Thymus (tissue), 11 donors: ENCODE data around the gene DNER. TPM values are rescaled to one million over a fixed set of nuclear protein-coding genes. Genes with fewer than 3 reads are reported as not detected.

ENCODE experiments used
- DNase-seq, 9 donors: peaks; one replicate each; pipeline ENCODE4 v3.0.0-alpha.2; 2013; ENCODE audit warnings: low spot score in 9 of 9, low read depth in 6 of 9, missing footprints in 1 of 9
- H3K27ac ChIP-seq, 2 donors: one replicate each; pipeline ENCODE4 v1.5.1; 2013; ENCODE audit warnings: control low read depth in 1 of 2, low read depth in 1 of 2, low read length in 1 of 2, mild to moderate bottlenecking in 1 of 2, moderate library complexity in 1 of 2
- H3K27me3 ChIP-seq, 2 donors: one replicate each; pipeline ENCODE4 v1.5.1; 2013; ENCODE audit warnings: low read length in 1 of 2; ENCODE audit not compliant: control insufficient read depth in 2 of 2, insufficient read depth in 1 of 2
- H3K36me3 ChIP-seq, 2 donors: one replicate each; pipeline ENCODE4 v1.5.1; 2013; ENCODE audit warnings: low read length in 1 of 2, mild to moderate bottlenecking in 1 of 2, moderate library complexity in 1 of 2; ENCODE audit not compliant: control insufficient read depth in 2 of 2, insufficient read depth in 2 of 2
- H3K4me1 ChIP-seq, 2 donors: one replicate each; pipeline ENCODE4 v1.5.1; 2013; ENCODE audit warnings: low read length in 2 of 2; ENCODE audit not compliant: control insufficient read depth in 2 of 2, insufficient read depth in 2 of 2
- H3K4me3 ChIP-seq, 2 donors: one replicate each; pipeline ENCODE4 v1.5.1; 2013; ENCODE audit warnings: low read length in 2 of 2, control low read depth in 1 of 2, mild to moderate bottlenecking in 1 of 2
- H3K9me3 ChIP-seq, 2 donors: one replicate each; pipeline ENCODE4 v1.5.1; 2013; ENCODE audit warnings: low read length in 1 of 2, mild to moderate bottlenecking in 1 of 2; ENCODE audit not compliant: control insufficient read depth in 2 of 2, insufficient read depth in 1 of 2
- WGBS: extraction: QIAGEN DNeasy Blood & Tissue Kit; methylation state at CpG from one replicate; pipeline ENCODE4 v1.1.7; 2013; 5-methylcytosine and 5-hydroxymethylcytosine counted together
- polyA plus RNA-seq: library from polyadenylated mRNA; stranded (reverse); fragments of 200-250 nt; gene quantifications from one replicate; pipeline ENCODE4 v1.2.3, GENCODE V29; 2013
- total RNA-seq: library from RNA; stranded (reverse); fragments of 120-200 nt; gene quantifications from one replicate; pipeline ENCODE4 v1.2.4, GENCODE V29; 2013
- donor health status: healthy.

Gene DNER
- total and polyA plus RNA-seq, 2 donors: 0.09 to 0.59 TPM

DNA sequence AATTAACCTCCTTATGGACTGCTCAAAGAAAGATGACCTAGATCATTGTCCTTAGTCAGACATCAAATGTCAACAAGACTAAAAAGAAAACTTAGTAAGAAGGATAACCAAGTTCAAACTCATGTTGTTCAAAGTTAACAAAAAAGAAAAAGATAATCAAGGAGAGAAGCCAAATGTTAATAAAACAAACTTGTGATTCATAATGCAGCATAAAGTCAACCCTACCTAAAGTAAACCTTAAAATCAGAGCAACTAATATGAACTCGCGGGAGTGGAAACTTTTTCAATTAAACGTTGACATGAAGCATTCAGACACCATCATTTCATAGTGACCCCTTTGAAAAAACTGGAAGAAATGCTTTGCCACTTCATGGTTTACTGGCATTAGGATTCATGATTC is 52.9 kb downstream of the DNER start:
- no peak for DNase-seq
- Histone ChIP-seq H3K4me3 (no peak overlapping the region), H3K9me3 (no peaks in the 10 kb centered on the region), H3K36me3 (no peaks in the 10 kb centered on the region), H3K4me1 (no peaks in the 10 kb centered on the region), H3K27ac (no peak overlapping the region), H3K27me3 (no peaks in the 10 kb centered on the region)
- WGBS: 95% methylated on average over 3 of the region's 3 CpGs

- no peaks in the 10 kb centered on the region for H3K4me1 ChIP-seq
- H3K27me3 ChIP-seq: no peaks in the 10 kb centered on the region
- no peak overlapping the region for H3K4me3 ChIP-seq
- H3K9me3 ChIP-seq: no peaks in the 10 kb centered on the region
- H3K36me3 ChIP-seq: no peaks in the 10 kb centered on the region
- H3K27ac ChIP-seq: no peak overlapping the region
- DNase-seq: no peak
Observed at GRCh38 chr2:229660951-229661350, 53.4 kb downstream of the DNER start.

GRCh38 chr2:229660391-229660790 is 54.0 kb downstream of the DNER start:
- no peaks in the 10 kb centered on the region for H3K36me3 ChIP-seq
- H3K27ac ChIP-seq: no peak overlapping the region

GRCh38 chr2:229658004-229658403 is 56.4 kb downstream of the DNER start:
- no peaks in the 10 kb centered on the region for H3K4me1 ChIP-seq
- no peaks in the 10 kb centered on the region for H3K9me3 ChIP-seq
- H3K4me3 ChIP-seq: no peak overlapping the region
- WGBS: 96% methylated on average over 4 of the region's 4 CpGs
- H3K27ac ChIP-seq: no peak overlapping the region
- H3K36me3 ChIP-seq: no peaks in the 10 kb centered on the region
- no peak for DNase-seq
- H3K27me3 ChIP-seq: no peaks in the 10 kb centered on the region

More at GRCh38 chr2:229660391-229660790, 54.0 kb downstream of the DNER start:
- DNase-seq: no peak
- no peaks in the 10 kb centered on the region for H3K27me3 ChIP-seq
- no peaks in the 10 kb centered on the region for H3K4me1 ChIP-seq
- H3K9me3 ChIP-seq: no peaks in the 10 kb centered on the region
- no peak overlapping the region for H3K4me3 ChIP-seq

- no peak overlapping the region for H3K27ac ChIP-seq
- no peak for DNase-seq
- no peaks in the 10 kb centered on the region for H3K9me3 ChIP-seq
- no peaks in the 10 kb centered on the region for H3K27me3 ChIP-seq
- 95% methylated on average over 3 of the region's 3 CpGs for WGBS
- no peaks in the 10 kb centered on the region for H3K4me1 ChIP-seq
- no peaks in the 10 kb centered on the region for H3K36me3 ChIP-seq
- no peak overlapping the region for H3K4me3 ChIP-seq
Observed at GRCh38 chr2:229654437-229654836, 59.9 kb downstream of the DNER start.

- no peaks in the 10 kb centered on the region for H3K27me3 ChIP-seq
- no peaks in the 10 kb centered on the region for H3K4me1 ChIP-seq
- H3K9me3 ChIP-seq: no peaks in the 10 kb centered on the region
- H3K4me3 ChIP-seq: no peak overlapping the region
- H3K36me3 ChIP-seq: no peaks in the 10 kb centered on the region
- H3K27ac ChIP-seq: no peak overlapping the region
- DNase-seq: no peak
- WGBS: 96% methylated on average over 1 of the region's 1 CpG
Observed at GRCh38 chr2:229653531-229653930, 60.8 kb downstream of the DNER start.

GRCh38 chr2:229652796-229653195 is 61.6 kb downstream of the DNER start:
- WGBS: 84% methylated on average over 5 of the region's 5 CpGs
- Histone ChIP-seq H3K27me3 (no peaks in the 10 kb centered on the region), H3K4me3 (no peak overlapping the region), H3K27ac (no peak overlapping the region), H3K36me3 (no peaks in the 10 kb centered on the region), H3K4me1 (no peaks in the 10 kb centered on the region), H3K9me3 (no peaks in the 10 kb centered on the region)
- DNase-seq: no peak

DNA sequence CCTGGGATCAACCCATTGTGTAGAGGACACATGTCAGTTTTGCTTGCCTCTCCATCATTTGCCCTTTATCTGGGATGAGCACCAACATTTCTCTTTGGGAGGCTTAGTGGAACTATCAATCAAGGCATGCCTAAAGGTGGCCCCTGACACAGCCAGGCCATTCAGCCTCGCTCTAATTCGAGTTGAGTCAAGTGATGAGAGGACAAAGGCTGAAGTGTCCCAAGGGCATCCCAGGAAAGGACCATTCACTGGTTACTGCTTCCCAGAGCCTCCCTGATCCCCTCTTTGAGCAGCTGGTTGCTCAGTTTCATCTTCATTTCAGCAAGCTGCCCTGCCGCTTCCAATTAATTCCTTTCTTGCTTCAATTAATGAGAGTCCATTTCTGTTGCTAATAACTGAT is 63.5 kb downstream of the DNER start:
- no peaks in the 10 kb centered on the region for H3K9me3 ChIP-seq
- no peak overlapping the region for H3K27ac ChIP-seq
- WGBS: 89% methylated on average over 3 of the region's 3 CpGs
- H3K4me1 ChIP-seq: no peaks in the 10 kb centered on the region
- H3K36me3 ChIP-seq: no peaks in the 10 kb centered on the region
- DNase-seq: no peak
- no peak overlapping the region for H3K4me3 ChIP-seq
- H3K27me3 ChIP-seq: no peaks in the 10 kb centered on the region

- H3K9me3 ChIP-seq: no peaks in the 10 kb centered on the region
- H3K4me3 ChIP-seq: no peak overlapping the region
- no peak overlapping the region for H3K27ac ChIP-seq
- no peak for DNase-seq
- 92% methylated on average over 5 of the region's 5 CpGs for WGBS
- no peaks in the 10 kb centered on the region for H3K27me3 ChIP-seq
- no peaks in the 10 kb centered on the region for H3K36me3 ChIP-seq
- H3K4me1 ChIP-seq: no peaks in the 10 kb centered on the region
Observed at GRCh38 chr2:229650059-229650458, 64.3 kb downstream of the DNER start.

GRCh38 chr2:229646186-229646723 is 68.1 kb downstream of the DNER start:
- Histone ChIP-seq H3K9me3 (no peaks in the 10 kb centered on the region), H3K36me3 (no peaks in the 10 kb centered on the region), H3K27ac (no peak overlapping the region), H3K27me3 (no peaks in the 10 kb centered on the region), H3K4me3 (no peak overlapping the region), H3K4me1 (no peaks in the 10 kb centered on the region)
- DNase-seq: no peak
- WGBS: 84% methylated on average over 4 of the region's 4 CpGs
